IMR-90 (cell line): ENCODE measurements around the gene PRELID2. TPM values are rescaled to one million over a fixed set of nuclear protein-coding genes. Genes with fewer than 3 reads are reported as not detected.
A peak's percentile ranks its signal among the peaks of the same experiment; 100 is the strongest.

Source experiments
- ATAC-seq: fragments of 200-7000 bp; cut with Tn5 transposase; 2 replicates; pipeline ENCODE4 v1.9.1; 2020; ENCODE audit warnings: low read depth, mild to moderate bottlenecking, moderate library complexity
- BruUV-seq: library from RNA; stranded (reverse); fragments of 400-500 nt; replicated peaks from 2 replicates; lab custom pipeline; 2021; lab: Mats Ljungman, UMichigan
- CTCF ChIA-PET: fragments of 300-600 bp; formaldehyde crosslinking; extraction: SDS; loops from one replicate; lab custom pipeline; 2021; ENCODE audit warnings: antibody characterized with exemption; lab: Yijun Ruan, JAX
- POLR2A ChIA-PET: fragments of 300-600 bp; sonication (Branson Sonifier 250); formaldehyde crosslinking; loops from one replicate; lab custom pipeline; 2022; ENCODE audit warnings: antibody characterized with exemption; ENCODE audit not compliant: unreplicated experiment; lab: Charles Lee
- DNase-seq: peaks from one replicate; pipeline ENCODE4 v3.0.0; 2013
- H2AFZ ChIP-seq: replicated peaks from 2 replicates; pipeline ENCODE3; 2013; ENCODE audit warnings: low read length, mild to moderate bottlenecking; ENCODE audit not compliant: poor library complexity
- H2AK5ac ChIP-seq: 2 replicates; pipeline ENCODE4 v1.6.1; 2013; ENCODE audit warnings: low read depth, low read length, inconsistent platforms
- H2AK9ac ChIP-seq: replicated peaks from 2 replicates; pipeline ENCODE3; 2013; ENCODE audit warnings: mild to moderate bottlenecking, low read depth, low read length, moderate library complexity; ENCODE audit not compliant: poor library complexity
- H2BK120ac ChIP-seq: 2 replicates; pipeline ENCODE4 v1.6.1; 2013; ENCODE audit warnings: low read depth, low read length, inconsistent platforms
- H2BK15ac ChIP-seq: 3 replicates; pipeline ENCODE4 v1.6.1; 2013; ENCODE audit warnings: low read depth, low read length, inconsistent platforms
- H2BK20ac ChIP-seq: 2 replicates; pipeline ENCODE4 v1.6.1; 2013; ENCODE audit warnings: low read depth, mild to moderate bottlenecking, inconsistent platforms, low read length, moderate library complexity
- H2BK5ac ChIP-seq: 2 replicates; pipeline ENCODE4 v1.6.1; 2013; ENCODE audit warnings: mild to moderate bottlenecking, low read depth, low read length, inconsistent platforms; ENCODE audit not compliant: poor library complexity, severe bottlenecking
- H3K14ac ChIP-seq: replicated peaks from 2 replicates; pipeline ENCODE4 v1.6.1; 2013; ENCODE audit warnings: low read depth, low read length, inconsistent platforms
- H3K18ac ChIP-seq: 2 replicates; pipeline ENCODE4 v1.6.1; 2013; ENCODE audit warnings: low read depth, low read length, control low read depth
- H3K23ac ChIP-seq: 2 replicates; pipeline ENCODE4 v1.6.1; 2013; ENCODE audit warnings: low read depth, low read length, inconsistent platforms
- H3K27ac ChIP-seq: 2 replicates; pipeline ENCODE4 v1.5.1; 2013; ENCODE audit warnings: mild to moderate bottlenecking, control low read depth, low read length; ENCODE audit not compliant: insufficient read depth
- H3K27me3 ChIP-seq: 2 replicates; pipeline ENCODE4 v1.6.1; 2013; ENCODE audit warnings: low read length; ENCODE audit not compliant: control insufficient read depth, insufficient read depth
- H3K36me3 ChIP-seq: 2 replicates; pipeline ENCODE4 v1.6.1; 2013; ENCODE audit warnings: low read length, mixed read lengths; ENCODE audit not compliant: control insufficient read depth, insufficient read depth
- H3K4ac ChIP-seq: 2 replicates; pipeline ENCODE4 v1.6.1; 2013; ENCODE audit warnings: low read depth, low read length, inconsistent platforms
- H3K4me1 ChIP-seq: 2 replicates; pipeline ENCODE4 v1.6.1; 2013; ENCODE audit warnings: low read length, mixed read lengths; ENCODE audit not compliant: control insufficient read depth, insufficient read depth
- H3K4me2 ChIP-seq: 2 replicates; pipeline ENCODE4 v1.6.1; 2013; ENCODE audit warnings: low read depth, mild to moderate bottlenecking, control low read depth, low read length, moderate library complexity
- H3K4me3 ChIP-seq: 2 replicates; pipeline ENCODE4 v1.5.1; 2013; ENCODE audit warnings: low read depth, mild to moderate bottlenecking, control low read depth, low read length, moderate library complexity; ENCODE audit not compliant: insufficient read depth
- H3K56ac ChIP-seq: 2 replicates; pipeline ENCODE4 v1.6.1; 2013; ENCODE audit warnings: low read length, inconsistent platforms; ENCODE audit not compliant: insufficient read depth; ENCODE audit errors: extremely low read depth
- H3K79me1 ChIP-seq, 2 experiments: 2 replicates each; pipeline ENCODE4 v1.6.1; 2013; ENCODE audit warnings: low read length in 2 of 2, inconsistent platforms in 1 of 2, low read depth in 1 of 2
- H3K9ac ChIP-seq: 2 replicates; pipeline ENCODE4 v1.6.1; 2013; ENCODE audit warnings: low read depth, low read length, control low read depth
- H3K9me1 ChIP-seq: 2 replicates; pipeline ENCODE4 v1.6.1; 2013; ENCODE audit warnings: low read length, inconsistent platforms; ENCODE audit not compliant: insufficient read depth
- H3K9me3 ChIP-seq: 2 replicates; pipeline ENCODE4 v1.6.1; 2013; ENCODE audit warnings: low read length; ENCODE audit not compliant: control insufficient read depth, insufficient read depth
- H4K20me1 ChIP-seq: 2 replicates; pipeline ENCODE4 v1.6.1; 2013; ENCODE audit warnings: low read length, inconsistent platforms; ENCODE audit not compliant: insufficient read depth
- H4K5ac ChIP-seq: 2 replicates; pipeline ENCODE4 v1.6.1; 2013; ENCODE audit warnings: mild to moderate bottlenecking, low read depth, low read length, control low read depth
- H4K8ac ChIP-seq, 2 experiments: 2 replicates each; pipeline ENCODE4 v1.6.1; 2013; ENCODE audit warnings: low read depth in 2 of 2, low read length in 2 of 2, control low read depth in 1 of 2, inconsistent platforms in 1 of 2
- H4K91ac ChIP-seq: 2 replicates; pipeline ENCODE4 v1.6.1; 2013; ENCODE audit warnings: low read depth, low read length, inconsistent platforms; ENCODE audit not compliant: insufficient read depth
- CEBPB ChIP-seq: IDR thresholded peaks from 2 replicates; pipeline ENCODE4 v1.6.1; 2012; ENCODE audit warnings: low read depth, low read length, improper control_type of control experiment
- SMC3 ChIP-seq: fragments of 150-350 bp; IDR thresholded peaks from 2 replicates; pipeline ENCODE4 v1.6.1; 2016; ENCODE audit warnings: low read depth, mild to moderate bottlenecking, antibody characterized with exemption, low read length, moderate library complexity
- WGBS, 2 experiments: methylation state at CpG; one replicate each; pipeline versions ENCODE4 v1.1.5 to v1.1.7; 2013; ENCODE audit warnings: missing lambda C conversion rate in 2 of 2; ENCODE audit not compliant: insufficient read length in 1 of 2; ENCODE audit errors: extremely low coverage in 2 of 2; 5-methylcytosine and 5-hydroxymethylcytosine counted together
- dilution Hi-C: fragments of 300-500 bp; cut with HindIII; formaldehyde crosslinking; loops from one replicate; pipeline ENCODE4 v1.14.3; 2018; ENCODE audit warnings: low sequenced_read_pairs; ENCODE audit not compliant: unreplicated experiment
- in situ Hi-C: fragments of 300-500 bp; cut with MboI; formaldehyde crosslinking; loops from 3 replicates; pipeline ENCODE4 v1.14.3; 2019; ENCODE audit warnings: low sequenced_read_pairs, inconsistent platforms, mixed read lengths
- intact Hi-C: fragments of 100-400 bp; cut with micrococcal nuclease; formaldehyde crosslinking; loops from 2 replicates; pipeline ENCODE4 v1.10.0; 2022
- polyA plus RNA-seq, 3 experiments: library from polyadenylated mRNA; depleted of rRNA; stranded (reverse); fragments of >200 nt; gene quantifications; 2 replicates each; pipeline ENCODE4 v1.2.3, GENCODE V29; 2012; ENCODE audit warnings: low replicate concordance in 1 of 3
- total RNA-seq: library from RNA; depleted of rRNA; stranded (reverse); fragments of >200 nt; gene quantifications from 2 replicates; pipeline ENCODE4 v1.2.3, GENCODE V29; 2012

PRELID2 gene
- total and polyA plus RNA-seq, 2 of the 4 experiments (the other 2 are of a cell fraction), result 4.9 to 8.6 TPM

DNA sequence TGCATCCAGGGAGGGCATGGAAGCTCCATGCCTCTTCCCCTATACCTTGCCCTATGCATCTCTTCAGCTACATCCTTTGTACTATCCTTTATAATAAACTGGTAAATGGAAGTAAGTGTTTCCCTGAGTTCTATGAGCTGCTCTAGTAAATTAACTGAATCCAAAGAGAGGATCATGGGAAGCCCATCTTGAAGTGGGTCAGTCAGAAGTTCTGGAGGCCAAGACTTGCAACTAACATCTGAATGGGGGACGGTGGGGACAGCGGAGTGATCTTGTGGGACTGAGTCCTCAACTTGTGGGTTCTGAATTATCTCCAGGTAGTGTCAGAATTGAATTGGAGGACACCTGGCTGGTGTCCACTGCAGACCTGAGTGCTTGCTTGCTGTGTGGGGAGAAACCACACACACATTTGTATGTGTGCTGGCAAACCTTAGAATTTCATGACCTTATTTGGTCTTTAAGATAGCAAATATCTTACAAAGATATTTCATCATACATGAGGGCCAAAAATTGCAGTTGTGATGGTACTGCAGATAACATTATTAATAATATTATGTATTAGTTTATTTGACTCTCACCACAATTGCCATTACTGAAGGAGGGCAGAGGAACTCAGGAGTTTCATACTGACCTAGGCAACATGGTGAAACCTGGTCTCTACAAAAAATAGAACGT is 5.5 kb upstream of the PRELID2 start:
- intact Hi-C loops (no loop called here), in situ Hi-C loops (no loop called here), dilution Hi-C loops (no loop called here)
- H3K4me2 ChIP-seq, result no peak overlapping the region
- TF ChIP-seq CEBPB (0 out of 2 replicates have a peak, but pooled peaks have one; percentile 10), SMC3 (no peak)
- H2BK20ac ChIP-seq, result no peak overlapping the region
- H2AFZ ChIP-seq, result no peak overlapping the region
- no peaks in the 10 kb centered on the region for H3K79me1 ChIP-seq
- H2AK5ac ChIP-seq, result no peak overlapping the region
- H3K9ac ChIP-seq, result no peak overlapping the region
- no peak overlapping the region for H3K56ac ChIP-seq
- no peak for DNase-seq
- no peak overlapping the region for H3K18ac ChIP-seq
- no peak overlapping the region for H3K27ac ChIP-seq
- H4K5ac ChIP-seq, result no peak overlapping the region
- CTCF ChIA-PET, result interaction anchor here (0.5 to 0.6 kb wide), 2 partner anchors 15 to 56 kb away, joined by 3 to 4 read pairs; no protein-coding TSS in a partner anchor
- H3K9me3 ChIP-seq, result no peaks in the 10 kb centered on the region
- no TSS peak for BruUV-seq
- no peaks in the 10 kb centered on the region for H3K36me3 ChIP-seq
- no peak overlapping the region for H4K8ac ChIP-seq
- POLR2A ChIA-PET, result no interaction called here
- H2BK120ac ChIP-seq, result no peak overlapping the region
- no peak overlapping the region for H3K4ac ChIP-seq
- H3K4me3 ChIP-seq, result no peak overlapping the region
- H3K23ac ChIP-seq, result no peak overlapping the region
- H2BK5ac ChIP-seq, result no peak overlapping the region
- H3K4me1 ChIP-seq, result no peaks in the 10 kb centered on the region
- WGBS, 2 experiments, result 100% methylated on average over 2 of the region's 3 CpGs; no CpG with 5 or more reads in 1 of the 2 experiments
- no peaks in the 10 kb centered on the region for H3K9me1 ChIP-seq
- no peak overlapping the region for H2BK15ac ChIP-seq
- no peaks in the 10 kb centered on the region for H4K20me1 ChIP-seq
- H3K14ac ChIP-seq, result no peak overlapping the region
- H4K91ac ChIP-seq, result no peak overlapping the region
- no peak overlapping the region for H2AK9ac ChIP-seq
- no peaks in the 10 kb centered on the region for H3K27me3 ChIP-seq
- ATAC-seq, result no peak
